Ishikawa (cell line): ENCODE measurements around the gene CLRN3.

Source experiments
- CREB1 ChIP-seq: IDR thresholded peaks from 2 replicates; pipeline ENCODE4 v1.6.1; 2012; ENCODE audit warnings: low read depth
- EP300 ChIP-seq: IDR thresholded peaks from 2 replicates; pipeline ENCODE4 v1.6.1; 2012; ENCODE audit warnings: borderline replicate concordance
- FOXM1 ChIP-seq: IDR thresholded peaks from 2 replicates; pipeline ENCODE4 v1.6.1; 2012; ENCODE audit warnings: low read depth, borderline replicate concordance
- RAD21 ChIP-seq: IDR thresholded peaks from 2 replicates; pipeline ENCODE4 v1.6.1; 2012; ENCODE audit warnings: low read depth
- TEAD4 ChIP-seq: IDR thresholded peaks from 2 replicates; pipeline ENCODE4 v1.6.1; 2012
- YY1 ChIP-seq: IDR thresholded peaks from 2 replicates; pipeline ENCODE4 v1.6.1; 2012; ENCODE audit warnings: low read depth
- TF ChIP-seq, protein P1 (sequence below): IDR thresholded peaks from 2 replicates; pipeline ENCODE4 v1.6.1; 2012; ENCODE audit warnings: low read depth, mild to moderate bottlenecking
- TF ChIP-seq, protein P2 (sequence below): IDR thresholded peaks from 2 replicates; pipeline ENCODE4 v1.6.1; 2012

DNA sequence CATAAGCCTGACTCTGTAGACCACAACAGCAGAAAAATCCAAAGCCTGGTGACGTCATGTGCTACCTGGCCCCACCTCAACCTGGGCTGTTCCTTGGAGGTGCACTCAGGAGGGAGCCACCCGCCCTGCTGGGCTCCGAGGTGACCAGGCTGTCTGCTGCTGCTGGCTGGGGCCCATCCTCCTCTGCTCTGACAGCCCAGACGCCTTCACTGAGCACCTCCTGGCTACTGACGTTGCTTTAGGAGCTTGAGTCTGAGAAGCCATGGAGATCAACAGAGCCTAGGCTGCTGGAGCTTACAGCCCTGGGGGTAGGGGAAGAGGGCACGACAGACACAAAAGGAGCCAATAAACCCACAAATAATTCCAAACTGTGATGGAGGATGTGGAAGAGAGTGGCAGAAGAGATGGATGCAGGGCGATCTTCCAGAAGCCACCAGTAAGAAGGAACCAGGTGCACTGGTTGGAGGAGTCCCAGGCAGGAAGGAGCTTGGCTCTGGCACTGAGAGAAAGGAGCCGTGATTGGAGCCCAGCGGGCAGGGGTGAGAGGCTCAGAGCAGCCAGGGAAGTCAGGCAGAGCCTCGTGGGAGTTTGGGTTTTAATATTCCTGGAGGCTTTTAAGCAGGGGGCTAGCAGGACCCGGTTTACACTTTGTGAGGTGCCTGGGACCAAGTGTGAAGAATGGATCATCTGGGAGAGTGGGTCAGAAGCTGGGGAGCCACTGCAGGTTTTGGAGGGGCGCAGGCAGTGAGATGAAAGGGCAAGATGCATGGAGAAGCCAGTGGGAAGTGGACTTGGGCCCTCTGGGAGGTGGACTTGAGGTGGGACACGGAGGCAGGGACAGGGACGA, 12.5 kb upstream of the CLRN3 start:
- TF ChIP-seq RAD21 (no peak), FOXM1 (no peak), YY1 (no peak), CREB1 (no peak), EP300 (no peak), TEAD4 (no peak)
- TF ChIP-seq, protein P1, sequence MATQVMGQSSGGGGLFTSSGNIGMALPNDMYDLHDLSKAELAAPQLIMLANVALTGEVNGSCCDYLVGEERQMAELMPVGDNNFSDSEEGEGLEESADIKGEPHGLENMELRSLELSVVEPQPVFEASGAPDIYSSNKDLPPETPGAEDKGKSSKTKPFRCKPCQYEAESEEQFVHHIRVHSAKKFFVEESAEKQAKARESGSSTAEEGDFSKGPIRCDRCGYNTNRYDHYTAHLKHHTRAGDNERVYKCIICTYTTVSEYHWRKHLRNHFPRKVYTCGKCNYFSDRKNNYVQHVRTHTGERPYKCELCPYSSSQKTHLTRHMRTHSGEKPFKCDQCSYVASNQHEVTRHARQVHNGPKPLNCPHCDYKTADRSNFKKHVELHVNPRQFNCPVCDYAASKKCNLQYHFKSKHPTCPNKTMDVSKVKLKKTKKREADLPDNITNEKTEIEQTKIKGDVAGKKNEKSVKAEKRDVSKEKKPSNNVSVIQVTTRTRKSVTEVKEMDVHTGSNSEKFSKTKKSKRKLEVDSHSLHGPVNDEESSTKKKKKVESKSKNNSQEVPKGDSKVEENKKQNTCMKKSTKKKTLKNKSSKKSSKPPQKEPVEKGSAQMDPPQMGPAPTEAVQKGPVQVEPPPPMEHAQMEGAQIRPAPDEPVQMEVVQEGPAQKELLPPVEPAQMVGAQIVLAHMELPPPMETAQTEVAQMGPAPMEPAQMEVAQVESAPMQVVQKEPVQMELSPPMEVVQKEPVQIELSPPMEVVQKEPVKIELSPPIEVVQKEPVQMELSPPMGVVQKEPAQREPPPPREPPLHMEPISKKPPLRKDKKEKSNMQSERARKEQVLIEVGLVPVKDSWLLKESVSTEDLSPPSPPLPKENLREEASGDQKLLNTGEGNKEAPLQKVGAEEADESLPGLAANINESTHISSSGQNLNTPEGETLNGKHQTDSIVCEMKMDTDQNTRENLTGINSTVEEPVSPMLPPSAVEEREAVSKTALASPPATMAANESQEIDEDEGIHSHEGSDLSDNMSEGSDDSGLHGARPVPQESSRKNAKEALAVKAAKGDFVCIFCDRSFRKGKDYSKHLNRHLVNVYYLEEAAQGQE: no peak
- TF ChIP-seq, protein P2, sequence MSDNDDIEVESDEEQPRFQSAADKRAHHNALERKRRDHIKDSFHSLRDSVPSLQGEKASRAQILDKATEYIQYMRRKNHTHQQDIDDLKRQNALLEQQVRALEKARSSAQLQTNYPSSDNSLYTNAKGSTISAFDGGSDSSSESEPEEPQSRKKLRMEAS: no peak
